Measurements from ENCODE around the gene CRACR2A. TPM values are rescaled to one million over a fixed set of nuclear protein-coding genes. Genes with fewer than 3 reads are reported as not detected.

The CRACR2A gene
- total RNA-seq, 1 donor from 2014 or later: 0.82 TPM

DNA sequence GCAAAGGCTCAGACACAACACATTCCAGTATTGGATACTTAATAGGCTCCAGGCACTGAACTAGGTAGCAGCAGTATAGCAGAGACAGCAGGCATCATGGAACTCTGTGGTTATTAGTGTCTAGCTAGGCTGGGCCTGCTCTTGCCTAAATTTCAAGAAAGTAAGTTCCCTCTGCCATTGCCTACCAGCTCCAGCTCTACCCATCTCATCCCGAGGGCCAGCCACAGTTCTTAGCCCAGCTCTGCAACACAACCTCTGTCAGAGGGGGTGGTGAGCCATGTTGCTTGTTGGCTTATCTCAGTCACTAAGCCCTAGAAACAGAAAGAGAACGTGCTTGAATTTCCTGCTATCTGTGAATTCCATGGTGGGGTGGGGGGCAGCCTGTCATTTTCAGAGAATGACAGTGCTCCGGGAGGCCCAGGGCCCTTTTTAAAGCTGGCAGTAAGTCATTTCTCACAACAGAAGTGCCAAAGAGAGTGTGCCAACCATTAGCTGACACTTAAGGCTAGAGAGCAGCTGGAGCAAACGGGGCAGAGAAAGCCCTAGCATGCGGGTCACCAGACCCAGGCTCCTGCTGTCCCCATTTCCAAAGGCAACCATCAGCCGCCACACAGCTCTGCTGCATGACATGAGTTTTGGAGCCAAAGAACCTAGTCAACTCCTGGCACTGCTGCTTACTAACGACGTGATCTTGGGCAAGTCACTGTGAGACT is 156.1 kb downstream of the CRACR2A start:
- peaks cover 11% of the 10 kb centered on the region for H3K27me3 Mint-ChIP-seq (ENCODE audit: low read depth)
- H3K4me1 Mint-ChIP-seq (ENCODE audit: low read depth): no peaks in the 10 kb centered on the region
- H3K4me3 Mint-ChIP-seq (ENCODE audit: unreplicated experiment): no peak overlapping the region
- peak; percentile 48 for DNase-seq (ENCODE audit: low spot score)
- H3K9me3 Mint-ChIP-seq (ENCODE audit: low read depth): no peaks in the 10 kb centered on the region
- H3K36me3 Mint-ChIP-seq (ENCODE audit: low read depth): no peaks in the 10 kb centered on the region
- H3K27ac Mint-ChIP-seq (ENCODE audit: unreplicated experiment): no peak overlapping the region
- TF ChIP-seq, protein P1, sequence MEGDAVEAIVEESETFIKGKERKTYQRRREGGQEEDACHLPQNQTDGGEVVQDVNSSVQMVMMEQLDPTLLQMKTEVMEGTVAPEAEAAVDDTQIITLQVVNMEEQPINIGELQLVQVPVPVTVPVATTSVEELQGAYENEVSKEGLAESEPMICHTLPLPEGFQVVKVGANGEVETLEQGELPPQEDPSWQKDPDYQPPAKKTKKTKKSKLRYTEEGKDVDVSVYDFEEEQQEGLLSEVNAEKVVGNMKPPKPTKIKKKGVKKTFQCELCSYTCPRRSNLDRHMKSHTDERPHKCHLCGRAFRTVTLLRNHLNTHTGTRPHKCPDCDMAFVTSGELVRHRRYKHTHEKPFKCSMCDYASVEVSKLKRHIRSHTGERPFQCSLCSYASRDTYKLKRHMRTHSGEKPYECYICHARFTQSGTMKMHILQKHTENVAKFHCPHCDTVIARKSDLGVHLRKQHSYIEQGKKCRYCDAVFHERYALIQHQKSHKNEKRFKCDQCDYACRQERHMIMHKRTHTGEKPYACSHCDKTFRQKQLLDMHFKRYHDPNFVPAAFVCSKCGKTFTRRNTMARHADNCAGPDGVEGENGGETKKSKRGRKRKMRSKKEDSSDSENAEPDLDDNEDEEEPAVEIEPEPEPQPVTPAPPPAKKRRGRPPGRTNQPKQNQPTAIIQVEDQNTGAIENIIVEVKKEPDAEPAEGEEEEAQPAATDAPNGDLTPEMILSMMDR (IDR thresholded peaks at IDR 0.05): no peak

DNA sequence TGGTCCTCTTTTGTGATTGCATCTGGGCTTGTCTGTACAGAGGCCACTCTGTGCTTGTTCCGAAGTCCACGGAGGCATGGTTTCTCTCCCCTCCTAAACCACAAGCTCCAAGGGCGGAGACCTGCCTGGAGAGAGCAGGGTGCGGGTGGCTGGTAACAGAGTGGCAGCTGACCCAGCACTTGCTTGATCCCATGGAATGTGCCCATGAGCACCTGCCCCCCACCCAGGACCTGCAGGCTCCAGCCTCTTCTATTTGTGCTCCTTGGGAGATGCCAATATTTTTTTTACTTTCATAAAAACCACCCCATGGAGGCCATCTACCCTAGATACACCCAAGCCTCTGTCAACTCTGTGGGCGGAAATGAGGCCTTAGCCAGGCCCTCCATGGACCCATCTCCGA is 157.2 kb downstream of the CRACR2A start:
- H3K27ac Mint-ChIP-seq (ENCODE audit: unreplicated experiment): no peak overlapping the region
- no peaks in the 10 kb centered on the region for H3K4me1 Mint-ChIP-seq (ENCODE audit: low read depth)
- peaks cover 15% of the 10 kb centered on the region for H3K27me3 Mint-ChIP-seq (ENCODE audit: low read depth)
- TF ChIP-seq, protein P1 (IDR thresholded peaks at IDR 0.05): no peak
- H3K4me3 Mint-ChIP-seq (ENCODE audit: unreplicated experiment): no peak overlapping the region
- no peaks in the 10 kb centered on the region for H3K9me3 Mint-ChIP-seq (ENCODE audit: low read depth)
- no peaks in the 10 kb centered on the region for H3K36me3 Mint-ChIP-seq (ENCODE audit: low read depth)
- peak; percentile 59 for DNase-seq (ENCODE audit: low spot score)

DNA sequence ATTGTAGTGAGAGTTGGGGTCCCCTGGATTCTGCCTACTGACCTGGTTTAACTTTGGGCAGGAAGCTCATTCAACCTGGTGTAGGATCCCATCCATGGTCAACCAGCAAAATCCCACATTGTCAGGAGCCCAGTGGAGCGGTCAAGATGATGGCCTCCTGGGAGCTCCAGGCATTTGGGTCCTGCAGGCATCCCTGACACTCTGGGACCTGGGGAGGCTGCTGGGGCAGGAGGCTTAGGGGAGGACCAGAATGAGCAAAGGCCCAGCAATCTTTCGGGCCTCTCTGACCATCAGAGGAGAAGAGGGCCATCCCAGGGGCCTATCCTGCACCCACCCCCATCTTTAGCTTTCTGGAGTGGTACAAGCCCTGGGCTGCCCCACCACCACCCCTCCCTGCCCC is 157.9 kb downstream of the CRACR2A start:
- peak; percentile 35 for DNase-seq (ENCODE audit: low spot score)
- H3K4me1 Mint-ChIP-seq (ENCODE audit: low read depth): no peaks in the 10 kb centered on the region
- H3K27ac Mint-ChIP-seq (ENCODE audit: unreplicated experiment): no peak overlapping the region
- H3K9me3 Mint-ChIP-seq (ENCODE audit: low read depth): no peaks in the 10 kb centered on the region
- no peak overlapping the region for H3K4me3 Mint-ChIP-seq (ENCODE audit: unreplicated experiment)
- peaks cover 16% of the 10 kb centered on the region for H3K27me3 Mint-ChIP-seq (ENCODE audit: low read depth)
- TF ChIP-seq, protein P1 (IDR thresholded peaks at IDR 0.05): no peak
- no peaks in the 10 kb centered on the region for H3K36me3 Mint-ChIP-seq (ENCODE audit: low read depth)

DNA sequence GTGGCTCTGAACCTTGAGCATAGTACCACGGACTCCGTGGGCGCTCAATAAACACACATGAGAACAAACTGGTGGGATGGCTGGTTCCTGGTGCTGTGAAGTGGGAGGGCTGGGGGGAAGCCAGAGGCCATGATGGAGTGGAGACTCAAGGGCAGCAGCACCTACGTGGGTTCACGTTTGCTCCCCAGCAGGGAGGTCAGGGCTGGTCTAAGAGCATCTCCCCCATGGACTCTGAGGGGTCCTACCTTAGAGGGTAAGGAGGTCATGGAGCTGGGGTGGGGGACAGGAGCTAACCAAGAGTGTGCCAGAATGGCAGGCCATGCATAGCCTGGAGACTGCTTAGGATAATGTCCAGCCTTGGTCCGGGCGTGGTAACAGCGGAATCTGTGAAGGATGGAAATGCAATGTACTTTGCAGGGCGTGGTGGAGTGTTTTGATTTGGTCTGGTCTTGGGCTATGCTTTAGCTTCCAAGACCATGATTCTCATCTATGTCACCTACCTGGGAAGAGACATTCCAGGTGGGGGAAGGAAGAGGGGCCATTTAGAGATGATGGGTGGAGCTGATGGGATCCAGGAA is 158.9 kb downstream of the CRACR2A start:
- Mint-ChIP-seq H3K4me3 (ENCODE audit: unreplicated experiment) (no peak overlapping the region), H3K4me1 (ENCODE audit: low read depth) (no peaks in the 10 kb centered on the region), H3K9me3 (ENCODE audit: low read depth) (no peaks in the 10 kb centered on the region), H3K36me3 (ENCODE audit: low read depth) (no peaks in the 10 kb centered on the region), H3K27ac (ENCODE audit: unreplicated experiment) (no peak overlapping the region), H3K27me3 (ENCODE audit: low read depth) (peaks cover 15% of the 10 kb centered on the region)
- TF ChIP-seq, protein P1 (IDR thresholded peaks at IDR 0.05): no peak
- DNase-seq (ENCODE audit: low spot score): peak; percentile 67

DNA sequence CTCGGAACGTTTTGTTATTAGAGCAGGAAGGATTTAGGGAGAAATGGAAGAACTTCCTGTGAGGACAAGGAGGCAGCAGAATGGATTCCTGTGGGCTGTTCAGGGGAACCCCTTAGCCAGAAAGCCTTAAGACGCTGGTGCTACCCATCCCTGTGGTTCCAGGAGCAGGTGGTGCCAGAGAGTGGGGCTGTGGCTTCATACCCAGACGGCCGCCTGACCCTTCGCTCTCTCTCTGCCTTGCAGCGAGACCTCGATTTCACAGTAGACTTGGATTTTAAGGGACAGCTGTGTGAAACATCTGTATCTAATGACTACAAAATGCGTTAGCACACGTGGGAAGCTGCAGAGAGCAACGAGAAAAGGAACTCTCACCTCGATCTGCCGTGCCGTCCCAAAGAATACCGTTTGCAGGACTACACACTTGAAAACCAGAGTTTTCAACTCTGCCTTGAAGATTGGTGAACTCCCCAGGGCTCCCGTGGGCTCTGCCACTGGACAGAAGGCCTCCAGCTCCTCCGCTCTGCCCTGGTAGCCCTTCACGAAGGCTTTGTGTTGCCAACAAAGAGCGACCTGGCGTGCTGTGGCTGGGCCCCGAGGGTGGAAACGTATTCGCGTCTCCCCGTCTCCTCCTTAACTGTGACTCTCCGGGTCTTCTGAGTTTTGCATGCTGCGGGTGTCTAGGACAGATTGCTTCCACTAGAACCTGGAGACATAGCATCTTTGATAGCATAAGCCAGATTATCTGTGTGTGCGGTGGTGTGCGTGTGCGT is 159.9 kb downstream of the CRACR2A start:
- Mint-ChIP-seq H3K9me3 (ENCODE audit: low read depth) (no peaks in the 10 kb centered on the region), H3K27ac (ENCODE audit: unreplicated experiment) (no peak overlapping the region), H3K4me1 (ENCODE audit: low read depth) (no peaks in the 10 kb centered on the region), H3K36me3 (ENCODE audit: low read depth) (no peaks in the 10 kb centered on the region), H3K4me3 (ENCODE audit: unreplicated experiment) (no peak overlapping the region), H3K27me3 (ENCODE audit: low read depth) (peaks cover 15% of the 10 kb centered on the region)
- peak; percentile 67 for DNase-seq (ENCODE audit: low spot score)
- TF ChIP-seq, protein P1 (IDR thresholded peaks at IDR 0.05): no peak
